Endothelial cell of umbilical vein (primary cell): ENCODE measurements around the gene PGGT1B. TPM values are rescaled to one million over a fixed set of nuclear protein-coding genes. Genes with fewer than 3 reads are reported as not detected.

Experiments used
- BruUV-seq: library from RNA; stranded (reverse); fragments of 400-500 nt; replicated peaks from 2 replicates; lab custom pipeline; 2021; lab: Mats Ljungman, UMichigan
- CTCF ChIA-PET: fragments of 300-600, 350-600 bp; sonication (Branson Sonifier 250); formaldehyde crosslinking; loops from one replicate; lab custom pipeline; 2021; ENCODE audit warnings: antibody characterized with exemption, inconsistent platforms; lab: Charles Lee
- POLR2A ChIA-PET: fragments of 300-600, 350-600 bp; sonication (Branson Sonifier 250); formaldehyde crosslinking; loops from one replicate; lab custom pipeline; 2021; ENCODE audit warnings: antibody characterized with exemption, inconsistent platforms; lab: Charles Lee
- DNase-seq: peaks from one replicate; pipeline ENCODE4 v3.0.0-alpha.2; 2011; ENCODE audit warnings: low read depth, low spot score
- FAIRE-seq: peaks from 2 replicates; lab custom pipeline; 2011; peaks lifted over from hg19 to GRCh38; lab: Jason Lieb, UNC
- H2AFZ ChIP-seq: 2 replicates; pipeline ENCODE4 v1.6.0; 2012; ENCODE audit warnings: low read depth, low read length, control low read depth, inconsistent platforms
- H3K27ac ChIP-seq: 2 replicates; pipeline ENCODE4 v1.5.1; 2011; ENCODE audit warnings: low read depth, mild to moderate bottlenecking, control low read depth, low read length, moderate library complexity; ENCODE audit not compliant: insufficient read depth
- H3K27me3 ChIP-seq, 2 experiments: 2 replicates each; pipeline versions ENCODE4 v1.6.0 to v1.6.1; 2011; ENCODE audit warnings: low read length in 2 of 2, mixed read lengths in 1 of 2; ENCODE audit not compliant: control insufficient read depth in 2 of 2, insufficient read depth in 2 of 2
- H3K36me3 ChIP-seq, 2 experiments: 2 replicates in 1 of 2; 3 replicates in 1 of 2; pipeline ENCODE4 v1.5.1; 2011; ENCODE audit warnings: low read length in 2 of 2, mild to moderate bottlenecking in 1 of 2, moderate library complexity in 1 of 2; ENCODE audit not compliant: control insufficient read depth in 2 of 2, insufficient read depth in 2 of 2; ENCODE audit errors: extremely low read depth in 1 of 2
- H3K4me1 ChIP-seq: 3 replicates; pipeline ENCODE4 v1.5.1; 2011; ENCODE audit warnings: mild to moderate bottlenecking, low read length; ENCODE audit not compliant: control insufficient read depth, insufficient read depth; ENCODE audit errors: extremely low read depth
- H3K4me2 ChIP-seq: 2 replicates; pipeline ENCODE4 v1.6.1; 2011; ENCODE audit warnings: low read length, control low read depth, mixed read lengths; ENCODE audit not compliant: insufficient read depth
- H3K4me3 ChIP-seq, 3 experiments: fragments of 200-600 bp in 1 of 3; sonication (generic), shearing (Covaris generic) in 1 of 3; replicated peaks in 1 of 3; 2 replicates each; pipeline ENCODE4 v1.5.1; 2011 to 2016; ENCODE audit warnings: control low read depth in 3 of 3, low read length in 3 of 3, mild to moderate bottlenecking in 2 of 3, inconsistent platforms in 1 of 3, low read depth in 1 of 3, moderate library complexity in 1 of 3; ENCODE audit not compliant: insufficient read depth in 1 of 3
- H3K79me2 ChIP-seq: 2 replicates; pipeline ENCODE4 v1.6.0; 2012; ENCODE audit warnings: low read length, inconsistent platforms; ENCODE audit not compliant: control insufficient read depth, insufficient read depth
- H3K9ac ChIP-seq: replicated peaks from 2 replicates; pipeline ENCODE3; 2011; ENCODE audit warnings: low read length, control low read depth; ENCODE audit not compliant: insufficient read depth; ENCODE audit errors: extremely low read depth
- H3K9me1 ChIP-seq: replicated peaks from 3 replicates; pipeline ENCODE4 v1.6.0; 2011; ENCODE audit warnings: mild to moderate bottlenecking, low read length; ENCODE audit not compliant: control insufficient read depth, insufficient read depth; ENCODE audit errors: extremely low read depth
- H3K9me3 ChIP-seq: replicated peaks from 2 replicates; pipeline ENCODE4 v1.5.1; 2012; ENCODE audit warnings: low read length, inconsistent platforms; ENCODE audit not compliant: control insufficient read depth, insufficient read depth
- H4K20me1 ChIP-seq: replicated peaks from 2 replicates; pipeline ENCODE3; 2011; ENCODE audit warnings: mild to moderate bottlenecking, low read length; ENCODE audit not compliant: control insufficient read depth, insufficient read depth; ENCODE audit errors: extremely low read depth
- CTCF ChIP-seq, 2 donors: IDR thresholded peaks; 1 replicate in 1 of 2; 2 replicates in 1 of 2; pipeline ENCODE4 v1.5.1; 2011; ENCODE audit warnings: low read length in 2 of 2, mild to moderate bottlenecking in 2 of 2, moderate library complexity in 2 of 2, control low read depth in 1 of 2, inconsistent platforms in 1 of 2, low read depth in 1 of 2; ENCODE audit not compliant: insufficient read depth in 1 of 2; ENCODE audit errors: extremely low read depth in 1 of 2
- EZH2 ChIP-seq: IDR thresholded peaks from 2 replicates; pipeline ENCODE4 v1.6.1; 2012; ENCODE audit warnings: borderline replicate concordance, low read depth, mild to moderate bottlenecking, moderate library complexity, low read length, inconsistent platforms; ENCODE audit not compliant: severe bottlenecking
- FOS ChIP-seq: IDR thresholded peaks from 2 replicates; pipeline ENCODE4 v1.6.1; 2011; ENCODE audit warnings: mild to moderate bottlenecking, low read length, moderate library complexity, borderline replicate concordance; ENCODE audit not compliant: insufficient read depth
- GATA2 ChIP-seq: IDR thresholded peaks from 2 replicates; pipeline ENCODE4 v1.7.0; 2011; ENCODE audit warnings: low read depth, mild to moderate bottlenecking, moderate library complexity, mixed read lengths, low read length; ENCODE audit not compliant: insufficient read length, insufficient read depth
- JUN ChIP-seq: IDR thresholded peaks from 2 replicates; pipeline ENCODE4 v1.6.1; 2011; ENCODE audit warnings: borderline replicate concordance, low read depth; ENCODE audit not compliant: insufficient read length, insufficient read depth
- MAX ChIP-seq: IDR thresholded peaks from 2 replicates; pipeline ENCODE4 v1.6.1; 2011; ENCODE audit not compliant: insufficient read depth, insufficient read length
- MYC ChIP-seq: IDR thresholded peaks from one replicate; pipeline ENCODE4 v1.6.1; 2011; ENCODE audit warnings: mild to moderate bottlenecking, low read depth, low read length
- POLR2A ChIP-seq: IDR thresholded peaks from 2 replicates; pipeline ENCODE4 v1.6.1; 2012; ENCODE audit warnings: low read depth, mild to moderate bottlenecking, control low read depth, low read length
- POLR2AphosphoS5 ChIP-seq: IDR thresholded peaks from 2 replicates; pipeline ENCODE4 v1.6.1; 2012; ENCODE audit warnings: low read depth, mild to moderate bottlenecking, control low read depth, low read length, moderate library complexity; ENCODE audit not compliant: insufficient read depth
- dilution Hi-C: fragments of 300-500 bp; cut with MboI; formaldehyde crosslinking; loops from one replicate; pipeline ENCODE4 v1.15.0; 2019; ENCODE audit warnings: low sequenced_read_pairs; ENCODE audit not compliant: extremely low pct_ligation_motif_present
- intact Hi-C: fragments of 100-400 bp; cut with micrococcal nuclease; formaldehyde crosslinking; loops from one replicate; pipeline ENCODE4 v1.10.0; 2022
- polyA plus RNA-seq, 4 experiments: library from polyadenylated mRNA; depleted of rRNA in 3 of 4; stranded (reverse) in 3 of 4; unstranded in 1 of 4; fragments of >200 nt; gene quantifications; 2 replicates each; pipeline versions ENCODE4 v1.2.1 to v1.2.3, GENCODE V29; 2011 to 2012; ENCODE audit warnings: missing spikeins in 1 of 4
- total RNA-seq: library from RNA; stranded (reverse); gene quantifications from 2 replicates; pipeline ENCODE4 v1.2.3, GENCODE V29; 2021

The PGGT1B gene
- total and polyA plus RNA-seq, 2 donors (not counting 3 experiments of a cell fraction or from before 2014, with no cell fraction given), result 2.6 to 42.3 TPM

- H3K79me2 ChIP-seq, result peaks cover 72% of the 10 kb centered on the region
- no peak overlapping the region for H3K4me2 ChIP-seq
- no peak overlapping the region for H3K27ac ChIP-seq
- peaks cover 15% of the 10 kb centered on the region for H3K4me1 ChIP-seq
- no peak overlapping the region for H3K9ac ChIP-seq
- DNase-seq (no peak), FAIRE-seq (no peak)
- H3K36me3 ChIP-seq, result peaks cover 0 to 5% of the 10 kb centered on the region in 2 experiments
- ChIA-PET CTCF (no interaction called here), POLR2A (no interaction called here)
- intact Hi-C loops, result no loop called here
- no peak overlapping the region for H2AFZ ChIP-seq
- H3K9me3 ChIP-seq, result no peaks in the 10 kb centered on the region
- no TSS peak for BruUV-seq
- H4K20me1 ChIP-seq, result peaks cover 5% of the 10 kb centered on the region
- H3K4me3 ChIP-seq, result no peak overlapping the region
- no peaks in the 10 kb centered on the region for H3K27me3 ChIP-seq
- no peak for TF ChIP-seq MAX
- no peak for TF ChIP-seq MYC
- TF ChIP-seq POLR2A, result no peak
- TF ChIP-seq GATA2, result no peak
- TF ChIP-seq FOS, result no peak
- TF ChIP-seq POLR2AphosphoS5, result no peak
- TF ChIP-seq EZH2, result no peak
- no peak for TF ChIP-seq JUN
- no peak for TF ChIP-seq CTCF (IDR thresholded peaks at IDR 0.05; ENCODE audit: extremely low read depth in 1 of 2, insufficient read depth in 1 of 2, low read depth in 1 of 2, low read length in 2 of 2)
- dilution Hi-C loops, result no loop called here
- H3K9me1 ChIP-seq, result no peaks in the 10 kb centered on the region
Measured at GRCh38 chr5:115260248-115260647, 2.4 kb downstream of the PGGT1B start.
